AG09309 (cell line): Measurements from ENCODE around the gene CBARP.
"Not testable (repeated sequence)": the region's sequence is repeated elsewhere in the genome, so short reads cannot be mapped to it uniquely, and the experiment has no call there.

Experiments
- DNase-seq: peaks from one replicate; pipeline ENCODE4 v3.0.0-alpha.2; 2010; ENCODE audit warnings: low read depth
- H3K4me3 ChIP-seq: 2 replicates; pipeline ENCODE4 v1.5.1; 2011; ENCODE audit warnings: mild to moderate bottlenecking, low read depth, low read length, moderate library complexity; ENCODE audit not compliant: control insufficient read depth
- TF ChIP-seq, protein P1 (sequence below): IDR thresholded peaks from 2 replicates; pipeline ENCODE4 v1.5.1; 2011; ENCODE audit warnings: mild to moderate bottlenecking, low read depth, low read length, inconsistent platforms; ENCODE audit not compliant: insufficient read depth, control insufficient read depth; ENCODE audit errors: missing control alignments

The CBARP gene

DNA sequence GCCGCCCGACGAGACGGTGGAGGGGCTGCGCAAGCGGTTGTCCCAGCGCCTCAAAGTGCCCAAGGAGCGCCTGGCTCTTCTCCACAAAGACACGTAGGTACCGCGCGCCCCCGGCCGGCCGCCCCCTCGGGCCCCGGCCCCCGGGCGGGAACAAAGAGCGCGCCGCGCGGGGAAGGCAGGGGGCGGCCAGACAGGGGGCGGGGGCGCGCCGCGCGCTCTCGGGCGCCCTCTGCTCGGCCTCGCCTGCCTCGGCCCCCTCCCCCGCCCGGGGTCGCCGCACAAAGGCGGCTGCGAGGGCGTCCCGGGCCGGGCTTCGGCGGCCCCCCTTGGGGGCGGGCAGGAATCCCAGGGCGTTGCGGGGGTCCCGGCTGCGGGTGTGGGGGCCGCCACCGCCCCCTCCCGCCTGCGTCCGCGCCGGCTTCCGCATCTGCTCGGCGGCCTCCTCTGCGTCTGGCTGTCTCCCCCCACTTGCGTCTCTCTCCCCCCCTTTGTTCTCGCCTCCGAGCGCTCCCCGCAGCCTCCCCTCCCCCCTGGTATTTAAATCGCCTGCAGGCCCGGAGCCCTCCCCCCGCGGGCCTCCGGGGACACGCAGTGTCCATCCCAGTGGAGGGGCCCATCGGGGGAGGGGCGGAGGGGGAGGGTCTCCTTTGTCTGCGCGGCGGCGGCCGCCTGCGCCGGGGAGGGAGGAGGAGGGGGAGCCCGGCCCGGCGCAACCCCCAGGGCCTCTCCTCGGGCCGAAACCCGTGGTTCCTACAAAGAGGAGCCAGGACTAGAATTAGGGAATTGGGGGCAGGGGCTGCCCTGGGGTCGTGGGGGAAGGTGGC is 12.8 kb upstream of the CBARP start:
- no peak for DNase-seq
- TF ChIP-seq, protein P1, sequence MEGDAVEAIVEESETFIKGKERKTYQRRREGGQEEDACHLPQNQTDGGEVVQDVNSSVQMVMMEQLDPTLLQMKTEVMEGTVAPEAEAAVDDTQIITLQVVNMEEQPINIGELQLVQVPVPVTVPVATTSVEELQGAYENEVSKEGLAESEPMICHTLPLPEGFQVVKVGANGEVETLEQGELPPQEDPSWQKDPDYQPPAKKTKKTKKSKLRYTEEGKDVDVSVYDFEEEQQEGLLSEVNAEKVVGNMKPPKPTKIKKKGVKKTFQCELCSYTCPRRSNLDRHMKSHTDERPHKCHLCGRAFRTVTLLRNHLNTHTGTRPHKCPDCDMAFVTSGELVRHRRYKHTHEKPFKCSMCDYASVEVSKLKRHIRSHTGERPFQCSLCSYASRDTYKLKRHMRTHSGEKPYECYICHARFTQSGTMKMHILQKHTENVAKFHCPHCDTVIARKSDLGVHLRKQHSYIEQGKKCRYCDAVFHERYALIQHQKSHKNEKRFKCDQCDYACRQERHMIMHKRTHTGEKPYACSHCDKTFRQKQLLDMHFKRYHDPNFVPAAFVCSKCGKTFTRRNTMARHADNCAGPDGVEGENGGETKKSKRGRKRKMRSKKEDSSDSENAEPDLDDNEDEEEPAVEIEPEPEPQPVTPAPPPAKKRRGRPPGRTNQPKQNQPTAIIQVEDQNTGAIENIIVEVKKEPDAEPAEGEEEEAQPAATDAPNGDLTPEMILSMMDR, result no peak
- peak overlapping the region; percentile 56 for H3K4me3 ChIP-seq

GRCh38 chr19:1249990-1250436 is 12.2 kb upstream of the CBARP start:
- no peak for DNase-seq
- peak overlapping the region; percentile 56 for H3K4me3 ChIP-seq
- TF ChIP-seq, protein P1, result no peak

- DNase-seq, result peak; percentile 87
- TF ChIP-seq, protein P1, result no peak
- peak overlapping the region; percentile 68 for H3K4me3 ChIP-seq
Observed at GRCh38 chr19:1249298-1249989, 11.6 kb upstream of the CBARP start.

GRCh38 chr19:1248786-1249297 is 11.0 kb upstream of the CBARP start:
- TF ChIP-seq, protein P1, result peak; percentile 42
- H3K4me3 ChIP-seq, result peak overlapping the region; percentile 68
- DNase-seq, result no peak

GRCh38 chr19:1248139-1248785 is 10.5 kb upstream of the CBARP start, which contains the start of gene MIDN:
Gene MIDN (plus strand): TSS chr19:1248583. CDS start chr19:1250297, 1,714 bp downstream.
- DNase-seq, result no peak
- peak within 1 kb of the TSS; percentile 68 for H3K4me3 ChIP-seq
- TF ChIP-seq, protein P1, result peak; percentile 30

DNA sequence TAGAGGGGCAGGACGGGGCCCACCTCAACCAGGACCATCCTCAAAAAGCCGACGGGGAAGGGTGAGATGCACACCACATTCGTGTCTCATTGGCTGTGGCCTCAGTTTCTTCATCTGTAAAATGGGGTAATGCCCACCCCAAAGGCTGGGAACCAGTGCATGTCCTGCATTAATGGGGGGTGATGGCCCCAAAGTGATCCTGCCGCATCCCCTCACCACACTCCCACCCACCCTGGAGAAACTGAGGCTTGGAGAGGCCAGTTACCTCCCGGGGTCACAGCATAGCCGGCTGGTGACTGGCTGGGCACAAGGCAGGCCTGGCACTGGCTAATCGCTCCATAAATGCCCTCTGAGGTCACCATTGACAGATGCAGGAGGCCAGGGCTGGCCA is 9.9 kb upstream of the CBARP start:
- H3K4me3 ChIP-seq, result peak overlapping the region; percentile 29
- TF ChIP-seq, protein P1, result no peak
- no peak for DNase-seq

- not testable (repeated sequence) for DNase-seq, H3K4me3 ChIP-seq
Observed at GRCh38 chr19:1246265-1247087, 8.7 kb upstream of the CBARP start.
